SK-N-SH (cell line): ENCODE data around the gene LARP1. TPM values are rescaled to one million over a fixed set of nuclear protein-coding genes. Genes with fewer than 3 reads are reported as not detected.

Experiments used
- CTCF ChIA-PET: fragments of 300-600, 350-600 bp; formaldehyde crosslinking; extraction: SDS; loops from one replicate; lab custom pipeline; 2021; lab: Yijun Ruan, JAX
- POLR2A ChIA-PET: fragments of 350-600 bp; sonication (Branson Sonifier 250); formaldehyde crosslinking; extraction: SDS; loops from one replicate; lab custom pipeline; 2020; ENCODE audit warnings: antibody characterized with exemption, inconsistent platforms; lab: Yijun Ruan, JAX
- DNase-seq: peaks from one replicate; pipeline ENCODE4 v3.0.0; 2012
- H2AFZ ChIP-seq: fragments of 200-600 bp; sonication (generic); 2 replicates; pipeline ENCODE4 v1.8.1; 2016; ENCODE audit warnings: antibody characterized with exemption, mild to moderate bottlenecking, low read depth
- H3F3A ChIP-seq: fragments of 200-600 bp; sonication (generic); replicated peaks from 2 replicates; pipeline ENCODE3; 2016; ENCODE audit warnings: antibody characterized with exemption, mild to moderate bottlenecking; ENCODE audit not compliant: insufficient read depth
- H3K27ac ChIP-seq, 2 experiments: fragments of 200-500 bp in 1 of 2; fragments of 200-600 bp in 1 of 2; sonication (Bioruptor generic) in 1 of 2; sonication (generic), shearing (Covaris generic) in 1 of 2; 2 replicates each; pipeline versions ENCODE4 v1.5.1 to v1.6.1; 2014 to 2016; ENCODE audit warnings: low read depth in 2 of 2, inconsistent platforms in 1 of 2, low read length in 1 of 2, mild to moderate bottlenecking in 1 of 2, mixed read lengths in 1 of 2
- H3K27me3 ChIP-seq: fragments of 200-600 bp; sonication (generic), shearing (Covaris generic); 2 replicates; pipeline ENCODE4 v1.6.1; 2016; ENCODE audit warnings: mixed run types; ENCODE audit not compliant: insufficient read depth
- H3K36me3 ChIP-seq, 2 experiments: fragments of 200-500 bp in 1 of 2; fragments of 200-600 bp in 1 of 2; sonication (Bioruptor generic) in 1 of 2; sonication (generic) in 1 of 2; replicated peaks in 1 of 2; 2 replicates each; pipeline versions ENCODE3 to v1.5.1; 2014 to 2016; ENCODE audit warnings: low read length in 1 of 2, mild to moderate bottlenecking in 1 of 2; ENCODE audit not compliant: insufficient read depth in 2 of 2, control insufficient read depth in 1 of 2
- H3K4me1 ChIP-seq, 2 experiments: fragments of 200-500 bp in 1 of 2; fragments of 200-600 bp in 1 of 2; sonication (Bioruptor generic) in 1 of 2; sonication (generic), shearing (Covaris generic) in 1 of 2; 2 replicates each; pipeline versions ENCODE4 v1.5.1 to v1.6.1; 2014 to 2016; ENCODE audit warnings: low read depth in 1 of 2, low read length in 1 of 2, mixed run types in 1 of 2; ENCODE audit not compliant: insufficient read depth in 2 of 2, control insufficient read depth in 1 of 2
- H3K4me2 ChIP-seq: fragments of 200-600 bp; sonication (generic), shearing (Covaris generic); 2 replicates; pipeline ENCODE4 v1.6.1; 2017; ENCODE audit warnings: mixed run types
- H3K4me3 ChIP-seq, 2 experiments: fragments of 200-500 bp in 1 of 2; fragments of 200-600 bp in 1 of 2; sonication (Bioruptor generic) in 1 of 2; sonication (generic), shearing (Covaris generic) in 1 of 2; 2 replicates each; pipeline versions ENCODE4 v1.5.1 to v1.8.1; 2014 to 2016; ENCODE audit warnings: low read depth in 2 of 2, inconsistent platforms in 1 of 2, low read length in 1 of 2, mild to moderate bottlenecking in 1 of 2, mixed read lengths in 1 of 2, moderate library complexity in 1 of 2
- H3K79me2 ChIP-seq: fragments of 200-600 bp; sonication (generic); 2 replicates; pipeline ENCODE4 v1.8.1; 2017; ENCODE audit warnings: mild to moderate bottlenecking; ENCODE audit not compliant: insufficient read depth
- H3K9ac ChIP-seq: fragments of 200-600 bp; sonication (generic); 2 replicates; pipeline ENCODE4 v1.6.1; 2017; ENCODE audit warnings: mixed run types
- H3K9me2 ChIP-seq: fragments of 200-600 bp; sonication (generic); 2 replicates; pipeline ENCODE4 v1.6.1; 2017; ENCODE audit warnings: mixed run types
- H3K9me3 ChIP-seq: fragments of 200-600 bp; sonication (generic); 2 replicates; pipeline ENCODE4 v1.6.1; 2017; ENCODE audit warnings: mixed run types, mild to moderate bottlenecking, moderate library complexity
- H4K20me1 ChIP-seq: fragments of 200-600 bp; sonication (generic); 2 replicates; pipeline ENCODE4 v1.6.1; 2017; ENCODE audit warnings: mild to moderate bottlenecking, mixed run types; ENCODE audit not compliant: insufficient read depth
- ELF1 ChIP-seq: IDR thresholded peaks from 2 replicates; pipeline ENCODE4 v1.4.0; 2012
- EP300 ChIP-seq, 2 experiments: IDR thresholded peaks; 2 replicates each; pipeline versions ENCODE4 v1.4.0 to v1.6.1; 2012; ENCODE audit warnings: borderline replicate concordance in 1 of 2, low read depth in 1 of 2, low read length in 1 of 2
- EZH2phosphoT487 ChIP-seq: fragments of 200-600 bp; sonication (generic); IDR thresholded peaks from 2 replicates; pipeline ENCODE4 v1.6.1; 2017; ENCODE audit warnings: low read depth, mixed run types, mild to moderate bottlenecking, antibody characterized with exemption, moderate library complexity, borderline replicate concordance
- GABPA ChIP-seq: IDR thresholded peaks from 2 replicates; pipeline ENCODE4 v1.4.0; 2012; ENCODE audit warnings: low read depth, mild to moderate bottlenecking
- GATA2 ChIP-seq: sonication (generic); formaldehyde crosslinking; IDR thresholded peaks from 2 replicates; pipeline ENCODE4 v1.5.0; 2020; ENCODE audit warnings: mild to moderate bottlenecking, missing genetic modification reagents
- JUND ChIP-seq: IDR thresholded peaks from 2 replicates; pipeline ENCODE4 v1.4.0; 2012
- MEF2A ChIP-seq: IDR thresholded peaks from 2 replicates; pipeline ENCODE4 v1.4.0; 2012; ENCODE audit warnings: low read depth, borderline replicate concordance
- MXI1 ChIP-seq: IDR thresholded peaks from 2 replicates; pipeline ENCODE4 v1.6.1; 2012; ENCODE audit warnings: mild to moderate bottlenecking, low read depth, low read length, improper control_type of control experiment
- NFIC ChIP-seq: IDR thresholded peaks from 2 replicates; pipeline ENCODE4 v1.4.0; 2012; ENCODE audit warnings: borderline replicate concordance
- NRF1 ChIP-seq: IDR thresholded peaks from 2 replicates; pipeline ENCODE4 v1.6.1; 2012; ENCODE audit warnings: low read depth, mild to moderate bottlenecking, low read length
- PBX3 ChIP-seq: IDR thresholded peaks from 2 replicates; pipeline ENCODE4; 2012
- REST ChIP-seq: IDR thresholded peaks from 2 replicates; pipeline ENCODE4 v1.6.1; 2012; ENCODE audit warnings: mild to moderate bottlenecking, low read depth, low read length, moderate library complexity
- RFX5 ChIP-seq: IDR thresholded peaks from 2 replicates; pipeline ENCODE4 v1.6.1; 2012; ENCODE audit warnings: mild to moderate bottlenecking, improper control_type of control experiment, low read length
- TAF1 ChIP-seq: IDR thresholded peaks from 2 replicates; pipeline ENCODE4 v1.6.1; 2012; ENCODE audit warnings: low read depth, mild to moderate bottlenecking, low read length, moderate library complexity, borderline replicate concordance
- TCF12 ChIP-seq: IDR thresholded peaks from 2 replicates; pipeline ENCODE4 v1.4.0; 2012
- TEAD4 ChIP-seq: IDR thresholded peaks from 2 replicates; pipeline ENCODE4 v1.4.0; 2012; ENCODE audit warnings: mild to moderate bottlenecking, borderline replicate concordance; ENCODE audit not compliant: insufficient read depth
- WGBS: methylation state at CpG from one replicate; pipeline ENCODE4 v1.1.6; 2017; ENCODE audit warnings: low lambda C conversion rate; 5-methylcytosine and 5-hydroxymethylcytosine counted together
- polyA plus RNA-seq, 3 experiments: library from polyadenylated mRNA; depleted of rRNA; stranded (reverse); fragments of >200 nt; gene quantifications; 2 replicates each; pipeline ENCODE4 v1.2.3, GENCODE V29; 2012
- TF ChIP-seq, protein P1 (sequence below): IDR thresholded peaks from 2 replicates; pipeline ENCODE4 v1.4.0; 2012; ENCODE audit warnings: low read depth
- TF ChIP-seq, protein P2 (sequence below): IDR thresholded peaks from 2 replicates; pipeline ENCODE4 v1.4.0; 2012; ENCODE audit warnings: low read depth, borderline replicate concordance

LARP1 gene
- polyA plus RNA-seq, 1 of the 3 experiments (the other 2 are of a cell fraction), result 57.4 TPM

DNA sequence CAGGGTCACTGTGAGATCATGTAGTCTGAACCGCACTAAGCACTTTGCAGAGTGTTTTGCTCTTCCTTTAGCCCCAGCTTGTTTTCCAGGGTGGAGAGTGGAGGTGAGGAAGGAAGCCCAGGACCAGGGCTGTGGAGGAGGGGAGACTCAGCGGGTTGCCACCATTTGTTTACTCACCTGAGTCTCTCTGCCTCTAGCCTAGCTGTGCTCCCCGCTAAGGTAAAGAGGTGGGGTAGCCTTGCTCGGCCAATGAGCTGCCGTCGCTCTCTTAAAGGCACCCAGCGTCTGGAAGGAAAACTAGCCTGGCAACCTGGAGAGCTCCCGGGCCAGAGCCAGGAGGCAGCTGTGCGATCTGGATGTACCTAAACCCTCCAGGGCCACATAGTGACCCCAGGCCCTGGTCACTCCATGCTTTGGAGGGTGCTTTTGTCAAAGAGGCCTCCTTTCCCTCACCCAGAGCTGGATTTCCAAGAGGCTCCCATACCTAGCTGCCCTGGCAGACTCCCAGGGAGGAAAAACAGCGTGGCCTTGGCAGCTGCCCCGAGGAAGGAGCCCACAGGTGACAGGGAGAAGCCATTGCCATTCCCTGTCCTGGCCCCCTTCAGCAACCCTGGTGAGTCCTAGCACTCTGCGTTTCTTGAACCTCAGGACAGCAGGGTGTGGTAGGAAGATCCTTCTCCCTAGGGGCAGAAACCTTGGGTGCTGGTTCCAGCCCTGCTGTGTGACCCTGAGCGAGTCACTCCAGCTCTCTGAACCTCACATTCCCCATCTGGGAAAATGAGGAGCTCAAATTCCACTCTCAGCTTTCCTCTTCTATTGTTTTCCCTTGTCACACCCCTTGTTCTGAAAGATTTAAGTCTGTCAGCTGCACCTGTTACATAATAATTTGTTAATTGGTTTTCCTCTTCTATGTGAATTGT is 42.4 kb upstream of the LARP1 start:
- Histone ChIP-seq H3K9me2 (no peaks in the 10 kb centered on the region), H3K9me3 (no peaks in the 10 kb centered on the region), H3F3A (no peaks in the 10 kb centered on the region), H3K4me2 (no peak overlapping the region; the same call in 1 of the 2 replicates), H3K36me3 (no peaks in the 10 kb centered on the region), H3K9ac (no peak overlapping the region; the same call in 1 of the 2 replicates), H3K4me1 (peaks cover 10 to 16% of the 10 kb centered on the region in 2 experiments; a peak in 3 of 4 replicates), H2AFZ (no peak overlapping the region; the same call in 1 of the 2 replicates), H3K27me3 (no peaks in the 10 kb centered on the region), H3K4me3 (no peak overlapping the region), H3K27ac (no peak overlapping the region), H4K20me1 (no peaks in the 10 kb centered on the region), H3K79me2 (no peaks in the 10 kb centered on the region)
- DNase-seq, result no peak
- POLR2A ChIA-PET, result no interaction called here
- CTCF ChIA-PET, result interaction anchor here (1.5 to 1.7 kb wide), 2 partner anchors 12 to 144 kb away, joined by 3 to 6 read pairs; no protein-coding TSS in a partner anchor
- 94% methylated on average over 11 of the region's 13 CpGs for WGBS
- TF ChIP-seq TEAD4 (no peak), GATA2 (CRISPR knock-in tag) (no peak), EP300 (IDR thresholded peaks at IDR 0.05; ENCODE audit: borderline replicate concordance in 1 of 2, low read depth in 1 of 2, low read length in 1 of 2) (no peak), EZH2phosphoT487 (no peak), MXI1 (no peak), GABPA (no peak), NFIC (no peak), ELF1 (no peak), JUND (no peak), PBX3 (no peak), TAF1 (no peak), TCF12 (no peak), REST (no peak), RFX5 (no peak), NRF1 (no peak), MEF2A (no peak)
- TF ChIP-seq, protein P1, sequence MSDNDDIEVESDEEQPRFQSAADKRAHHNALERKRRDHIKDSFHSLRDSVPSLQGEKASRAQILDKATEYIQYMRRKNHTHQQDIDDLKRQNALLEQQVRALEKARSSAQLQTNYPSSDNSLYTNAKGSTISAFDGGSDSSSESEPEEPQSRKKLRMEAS, result no peak
- TF ChIP-seq, protein P2, sequence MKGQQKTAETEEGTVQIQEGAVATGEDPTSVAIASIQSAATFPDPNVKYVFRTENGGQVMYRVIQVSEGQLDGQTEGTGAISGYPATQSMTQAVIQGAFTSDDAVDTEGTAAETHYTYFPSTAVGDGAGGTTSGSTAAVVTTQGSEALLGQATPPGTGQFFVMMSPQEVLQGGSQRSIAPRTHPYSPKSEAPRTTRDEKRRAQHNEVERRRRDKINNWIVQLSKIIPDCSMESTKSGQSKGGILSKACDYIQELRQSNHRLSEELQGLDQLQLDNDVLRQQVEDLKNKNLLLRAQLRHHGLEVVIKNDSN, result no peak
- TF ChIP-seq, all 33 proteins: peak for 0
